ENCODE results near the gene RFNG. TPM values are rescaled to one million over a fixed set of nuclear protein-coding genes. Genes with fewer than 3 reads are reported as not detected.

The RFNG gene
- total and polyA plus RNA-seq, 2 donors, result 8.1 to 45.4 TPM

DNA sequence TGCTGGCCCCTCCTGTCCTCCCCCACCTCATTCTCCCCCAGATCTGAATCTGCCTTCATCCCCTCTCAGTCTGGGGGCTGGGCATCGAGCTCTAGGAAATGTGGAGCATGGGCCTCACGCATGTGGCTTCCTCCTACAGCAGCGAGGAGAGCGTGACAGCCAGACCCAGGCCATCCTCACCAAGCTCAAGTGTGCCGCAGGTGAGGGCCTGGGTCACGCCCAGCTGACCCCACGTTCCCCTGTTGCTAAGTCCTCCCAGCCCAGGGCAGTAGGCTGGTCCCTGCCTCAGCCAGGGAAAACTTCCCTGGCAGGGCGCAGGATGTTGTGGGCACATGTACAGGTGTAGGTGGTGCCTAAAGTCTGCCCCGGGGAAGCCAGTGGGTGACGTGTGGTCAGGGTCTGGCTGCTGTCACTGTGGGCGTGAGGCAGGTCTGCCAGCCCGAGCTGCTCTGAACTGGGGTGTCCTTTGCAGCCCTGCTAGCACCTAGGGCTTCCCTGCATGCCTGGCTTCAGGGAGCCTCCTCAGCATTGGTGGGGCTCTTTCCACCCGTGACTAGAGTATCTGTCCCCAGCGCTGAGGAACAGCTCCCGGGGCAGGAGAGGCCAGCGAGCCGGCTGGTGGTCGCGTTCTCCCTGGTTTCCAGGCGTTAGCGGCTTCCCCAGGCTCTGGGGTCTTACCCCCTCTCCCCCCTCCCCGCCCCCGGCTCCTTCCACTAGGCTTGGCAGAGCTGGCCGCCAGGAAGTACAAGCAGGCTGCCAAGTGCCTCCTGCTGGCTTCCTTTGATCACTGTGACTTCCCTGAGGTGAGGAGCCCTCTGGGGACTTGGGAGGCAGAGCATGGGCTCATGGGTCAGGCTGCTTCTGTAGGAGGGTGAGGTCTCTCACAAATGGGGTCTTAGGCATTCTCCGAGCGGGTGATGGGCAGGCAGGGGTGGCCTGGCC is 3.7 kb upstream of the RFNG start:
- Histone ChIP-seq H3K9me3 (ENCODE audit: control insufficient read depth in 2 of 2, insufficient read depth in 1 of 2, low read length in 1 of 2) (no peaks in the 10 kb centered on the region), H3K36me3 (ENCODE audit: control insufficient read depth in 2 of 2, insufficient read depth in 2 of 2, low read length in 1 of 2) (peaks cover 66 to 70% of the 10 kb centered on the region in 2 donors), H3K27ac (ENCODE audit: low read depth in 1 of 2, low read length in 1 of 2) (no peak overlapping the region), H3K27me3 (ENCODE audit: control insufficient read depth in 2 of 2, insufficient read depth in 1 of 2, low read length in 1 of 2) (no peaks in the 10 kb centered on the region), H3K4me3 (ENCODE audit: low read length in 2 of 2) (no peak overlapping the region), H3K4me1 (ENCODE audit: control insufficient read depth in 2 of 2, insufficient read depth in 2 of 2, low read length in 2 of 2) (peaks cover 16 to 22% of the 10 kb centered on the region in 2 donors)
- DNase-seq (ENCODE audit: low read depth in 6 of 9, low spot score in 9 of 9), result no peak
- WGBS, result 95% methylated on average over 26 of the region's 26 CpGs

DNA sequence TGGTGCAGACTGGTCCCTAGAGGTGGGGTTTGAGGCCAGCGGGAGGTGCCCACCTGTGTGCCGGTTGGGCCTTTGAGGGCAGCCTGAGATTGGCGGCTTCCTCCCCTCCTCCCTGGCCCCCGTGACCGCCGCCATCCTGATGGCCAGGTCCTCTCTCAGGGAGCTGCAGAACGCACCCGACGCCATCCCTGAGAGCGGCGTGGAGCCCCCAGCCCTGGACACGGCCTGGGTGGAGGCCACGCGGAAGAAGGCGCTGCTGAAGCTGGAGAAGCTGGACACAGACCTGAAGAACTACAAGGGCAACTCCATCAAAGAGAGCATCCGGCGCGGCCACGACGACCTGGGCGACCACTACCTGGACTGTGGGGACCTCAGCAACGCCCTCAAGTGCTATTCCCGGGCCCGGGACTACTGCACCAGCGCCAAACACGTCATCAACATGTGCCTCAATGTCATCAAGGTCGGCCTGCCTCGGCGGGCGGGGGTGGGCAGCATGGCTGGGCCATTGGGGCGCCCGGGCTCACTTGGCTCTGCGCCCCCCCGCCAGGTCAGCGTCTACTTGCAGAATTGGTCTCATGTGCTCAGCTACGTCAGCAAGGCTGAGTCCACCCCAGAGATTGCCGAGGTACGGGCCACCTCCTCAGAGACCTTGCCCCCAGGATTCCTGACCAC is 2.9 kb upstream of the RFNG start:
- DNase-seq (ENCODE audit: low read depth in 6 of 9, low spot score in 9 of 9), result no peak
- WGBS, result 98% methylated on average over 38 of the region's 38 CpGs
- Histone ChIP-seq H3K4me3 (ENCODE audit: low read length in 2 of 2) (no peak overlapping the region), H3K4me1 (ENCODE audit: control insufficient read depth in 2 of 2, insufficient read depth in 2 of 2, low read length in 2 of 2) (peaks cover 16 to 22% of the 10 kb centered on the region in 2 donors), H3K9me3 (ENCODE audit: control insufficient read depth in 2 of 2, insufficient read depth in 1 of 2, low read length in 1 of 2) (no peaks in the 10 kb centered on the region), H3K27ac (ENCODE audit: low read depth in 1 of 2, low read length in 1 of 2) (no peak overlapping the region), H3K27me3 (ENCODE audit: control insufficient read depth in 2 of 2, insufficient read depth in 1 of 2, low read length in 1 of 2) (no peaks in the 10 kb centered on the region), H3K36me3 (ENCODE audit: control insufficient read depth in 2 of 2, insufficient read depth in 2 of 2, low read length in 1 of 2) (peaks cover 61 to 67% of the 10 kb centered on the region in 2 donors)

DNA sequence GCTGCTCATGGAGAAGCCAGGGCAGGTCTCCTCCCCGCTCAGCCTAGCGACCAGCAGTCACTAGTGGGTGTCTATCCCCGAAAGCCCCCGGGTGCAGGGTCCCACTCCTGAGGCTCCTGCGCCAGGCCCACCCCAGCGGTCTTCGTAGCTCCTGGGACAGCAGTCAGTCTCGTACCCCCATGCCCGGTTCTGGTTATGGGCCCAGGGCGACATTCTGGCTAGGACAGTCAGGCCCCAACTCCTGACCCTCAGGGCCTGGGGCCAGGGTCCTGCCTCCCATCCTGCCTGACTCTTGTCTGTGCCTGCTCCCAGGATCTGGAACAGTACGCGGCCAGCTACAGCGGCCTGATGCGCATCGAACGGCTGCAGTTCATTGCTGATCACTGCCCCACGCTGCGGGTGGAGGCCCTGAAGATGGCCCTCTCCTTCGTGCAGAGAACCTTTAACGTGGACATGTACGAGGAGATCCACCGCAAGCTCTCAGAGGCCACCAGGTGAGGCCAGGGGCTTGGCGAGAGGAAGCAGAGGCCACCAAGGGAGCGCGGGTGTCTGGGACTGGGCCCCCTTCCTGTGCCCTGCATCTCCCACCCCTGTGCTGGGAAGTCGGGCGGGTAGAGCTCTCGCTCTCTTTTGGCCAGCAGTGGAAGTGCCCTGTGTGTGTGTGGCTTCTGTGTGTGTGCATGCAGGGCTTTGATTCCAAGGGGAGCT is 2.1 kb upstream of the RFNG start:
- H3K9me3 ChIP-seq (ENCODE audit: control insufficient read depth in 2 of 2, insufficient read depth in 1 of 2, low read length in 1 of 2), result no peaks in the 10 kb centered on the region
- H3K36me3 ChIP-seq (ENCODE audit: control insufficient read depth in 2 of 2, insufficient read depth in 2 of 2, low read length in 1 of 2), result peaks cover 57 to 61% of the 10 kb centered on the region in 2 donors
- H3K4me3 ChIP-seq (ENCODE audit: low read length in 2 of 2), result no peak overlapping the region
- 98% methylated on average over 28 of the region's 28 CpGs for WGBS
- no peak overlapping the region for H3K27ac ChIP-seq (ENCODE audit: low read depth in 1 of 2, low read length in 1 of 2)
- H3K27me3 ChIP-seq (ENCODE audit: control insufficient read depth in 2 of 2, insufficient read depth in 1 of 2, low read length in 1 of 2), result no peaks in the 10 kb centered on the region
- no peak for DNase-seq (ENCODE audit: low read depth in 6 of 9, low spot score in 9 of 9)
- peaks cover 16 to 22% of the 10 kb centered on the region in 2 donors for H3K4me1 ChIP-seq (ENCODE audit: control insufficient read depth in 2 of 2, insufficient read depth in 2 of 2, low read length in 2 of 2)

DNA sequence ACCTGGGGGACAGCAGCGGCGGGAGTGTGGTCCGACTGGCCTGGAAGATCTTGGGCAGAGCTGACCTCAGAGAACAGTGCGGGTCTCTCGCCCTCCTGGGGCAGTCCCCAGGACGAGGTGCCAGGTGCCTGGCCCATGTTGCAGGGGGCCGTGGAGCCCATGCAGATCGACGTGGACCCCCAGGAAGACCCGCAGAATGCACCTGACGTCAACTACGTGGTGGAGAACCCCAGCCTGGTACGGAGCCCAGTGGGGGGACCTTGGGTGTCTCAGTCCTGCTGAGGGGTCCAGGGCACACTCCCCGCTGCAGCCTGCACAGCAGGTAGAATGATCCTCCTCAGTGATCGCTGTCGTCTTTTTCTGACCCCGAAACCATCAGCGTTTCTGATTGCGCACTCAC is 1.5 kb upstream of the RFNG start:
- H3K36me3 ChIP-seq (ENCODE audit: control insufficient read depth in 2 of 2, insufficient read depth in 2 of 2, low read length in 1 of 2), result peaks cover 53 to 61% of the 10 kb centered on the region in 2 donors
- no peaks in the 10 kb centered on the region for H3K9me3 ChIP-seq (ENCODE audit: control insufficient read depth in 2 of 2, insufficient read depth in 1 of 2, low read length in 1 of 2)
- WGBS, result 97% methylated on average over 19 of the region's 19 CpGs
- no peak overlapping the region for H3K27ac ChIP-seq (ENCODE audit: low read depth in 1 of 2, low read length in 1 of 2)
- H3K4me3 ChIP-seq (ENCODE audit: low read length in 2 of 2), result no peak overlapping the region
- no peaks in the 10 kb centered on the region for H3K27me3 ChIP-seq (ENCODE audit: control insufficient read depth in 2 of 2, insufficient read depth in 1 of 2, low read length in 1 of 2)
- DNase-seq (ENCODE audit: low read depth in 6 of 9, low spot score in 9 of 9), result no peak
- peaks cover 16 to 22% of the 10 kb centered on the region in 2 donors for H3K4me1 ChIP-seq (ENCODE audit: control insufficient read depth in 2 of 2, insufficient read depth in 2 of 2, low read length in 2 of 2)

DNA sequence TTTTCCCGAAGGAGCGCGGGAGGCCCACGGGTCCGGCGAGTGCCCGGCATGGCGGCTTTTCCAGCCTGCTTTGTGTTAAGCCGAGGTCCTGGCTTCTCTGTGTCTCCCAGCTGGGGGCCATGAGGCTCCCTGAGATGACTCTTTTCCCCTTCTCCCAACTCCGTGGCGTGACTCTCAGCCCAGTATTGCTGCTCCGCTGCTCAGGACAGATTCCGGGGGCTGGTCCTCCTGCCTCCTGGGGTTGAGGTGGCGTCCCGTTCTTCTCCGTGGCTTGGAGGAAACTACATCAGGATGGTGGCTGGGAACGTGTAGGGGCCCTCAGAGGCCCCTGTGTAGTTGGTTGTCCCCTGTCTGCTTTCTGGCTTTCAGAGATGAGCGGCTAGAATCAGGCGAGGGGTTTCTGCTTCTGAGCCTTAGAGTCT is 1.0 kb upstream of the RFNG start:
- H3K27ac ChIP-seq (ENCODE audit: low read depth in 1 of 2, low read length in 1 of 2), result no peak overlapping the region
- peaks cover 16 to 22% of the 10 kb centered on the region in 2 donors for H3K4me1 ChIP-seq (ENCODE audit: control insufficient read depth in 2 of 2, insufficient read depth in 2 of 2, low read length in 2 of 2)
- no peak for DNase-seq (ENCODE audit: low read depth in 6 of 9, low spot score in 9 of 9)
- H3K4me3 ChIP-seq (ENCODE audit: low read length in 2 of 2), result peak overlapping the region; percentile 74 to 94
- WGBS, result 45% methylated on average over 19 of the region's 19 CpGs
- H3K36me3 ChIP-seq (ENCODE audit: control insufficient read depth in 2 of 2, insufficient read depth in 2 of 2, low read length in 1 of 2), result peaks cover 51 to 61% of the 10 kb centered on the region in 2 donors
- H3K27me3 ChIP-seq (ENCODE audit: control insufficient read depth in 2 of 2, insufficient read depth in 1 of 2, low read length in 1 of 2), result no peaks in the 10 kb centered on the region
- H3K9me3 ChIP-seq (ENCODE audit: control insufficient read depth in 2 of 2, insufficient read depth in 1 of 2, low read length in 1 of 2), result no peaks in the 10 kb centered on the region

DNA sequence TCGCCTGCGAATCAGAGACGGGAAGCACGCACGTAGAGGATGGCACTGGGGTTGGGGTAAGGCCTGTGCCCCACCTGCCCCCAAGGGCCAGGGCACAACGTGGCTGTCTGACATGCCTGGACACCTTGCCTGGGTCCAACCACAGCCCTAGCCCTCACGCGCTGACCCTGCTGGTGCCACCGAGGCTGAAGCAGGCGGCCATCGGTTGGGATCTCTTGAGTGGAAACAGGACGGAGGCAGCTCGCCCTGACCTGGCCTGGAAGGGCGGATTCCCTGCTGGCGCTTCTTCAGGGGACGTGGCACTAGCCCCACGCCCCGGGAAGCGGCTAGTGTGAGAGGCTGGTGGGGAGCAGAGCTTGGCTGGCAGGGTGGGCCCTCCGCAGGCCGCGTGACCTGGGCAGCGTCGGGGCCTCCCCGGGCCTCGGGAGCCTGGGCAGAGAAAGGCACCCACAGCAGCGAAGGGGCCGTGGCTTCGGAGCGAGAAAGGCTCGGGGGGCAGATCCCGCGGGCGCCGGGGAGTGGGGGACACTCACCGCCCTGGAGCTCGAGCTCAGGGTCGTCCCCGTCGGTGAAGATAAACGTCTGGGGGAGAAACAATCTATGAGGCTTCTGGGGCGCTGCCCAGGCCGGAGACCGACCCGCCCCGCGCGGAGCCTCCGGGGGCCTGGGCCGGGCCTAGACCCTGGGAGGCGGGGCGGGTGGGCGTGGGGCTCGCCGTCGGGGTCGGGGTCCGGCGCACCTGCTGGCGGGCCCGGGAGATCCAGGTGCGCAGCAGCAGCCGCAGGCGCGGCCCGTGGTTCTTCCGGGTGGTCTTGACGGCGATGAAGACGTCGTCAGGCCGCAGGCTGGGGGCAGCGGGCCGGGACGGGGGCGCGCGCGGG is 610 bp downstream of the RFNG start:
- Histone ChIP-seq H3K27ac (ENCODE audit: low read depth in 1 of 2, low read length in 1 of 2) (no peak overlapping the region), H3K4me3 (ENCODE audit: low read length in 2 of 2) (peak overlapping the region; percentile 42 to 94), H3K4me1 (ENCODE audit: control insufficient read depth in 2 of 2, insufficient read depth in 2 of 2, low read length in 2 of 2) (peaks cover 16 to 22% of the 10 kb centered on the region in 2 donors), H3K9me3 (ENCODE audit: control insufficient read depth in 2 of 2, insufficient read depth in 1 of 2, low read length in 1 of 2) (no peaks in the 10 kb centered on the region), H3K27me3 (ENCODE audit: control insufficient read depth in 2 of 2, insufficient read depth in 1 of 2, low read length in 1 of 2) (no peaks in the 10 kb centered on the region), H3K36me3 (ENCODE audit: control insufficient read depth in 2 of 2, insufficient read depth in 2 of 2, low read length in 1 of 2) (peaks cover 42 to 52% of the 10 kb centered on the region in 2 donors)
- WGBS, result 23% methylated on average over 79 of the region's 79 CpGs
- no peak for DNase-seq (ENCODE audit: low read depth in 6 of 9, low spot score in 9 of 9)

DNA sequence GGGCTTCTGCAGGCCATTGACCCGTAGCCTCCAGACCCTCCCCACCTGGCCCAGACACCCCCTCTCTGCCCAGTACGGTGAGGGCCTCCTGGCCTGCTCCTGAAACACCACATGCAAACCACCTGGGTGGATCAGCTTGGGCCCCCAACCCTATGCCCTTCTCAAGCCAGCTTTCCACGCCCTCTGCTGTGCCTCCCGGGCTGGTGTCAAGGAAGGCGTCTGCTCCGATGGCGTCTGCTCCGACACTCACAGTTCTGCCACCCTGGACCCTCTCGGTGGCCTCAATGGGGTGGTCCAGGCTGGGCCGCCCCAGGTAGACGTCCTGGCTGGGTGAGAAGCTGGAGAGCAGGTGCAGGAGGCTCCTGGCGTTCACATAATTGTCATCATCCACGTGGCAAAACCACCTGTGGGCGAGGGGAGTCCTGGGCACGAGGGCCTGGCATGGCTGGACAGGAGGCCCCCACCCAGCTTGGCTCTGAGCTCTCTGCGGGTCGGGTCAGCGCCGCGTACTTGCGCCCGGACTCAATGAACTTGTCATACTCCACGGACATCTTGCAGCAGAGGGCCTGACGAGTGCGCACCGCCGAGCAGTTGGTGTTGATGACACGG is 1.4 kb downstream of the RFNG start:
- WGBS, result 95% methylated on average over 28 of the region's 28 CpGs

DNA sequence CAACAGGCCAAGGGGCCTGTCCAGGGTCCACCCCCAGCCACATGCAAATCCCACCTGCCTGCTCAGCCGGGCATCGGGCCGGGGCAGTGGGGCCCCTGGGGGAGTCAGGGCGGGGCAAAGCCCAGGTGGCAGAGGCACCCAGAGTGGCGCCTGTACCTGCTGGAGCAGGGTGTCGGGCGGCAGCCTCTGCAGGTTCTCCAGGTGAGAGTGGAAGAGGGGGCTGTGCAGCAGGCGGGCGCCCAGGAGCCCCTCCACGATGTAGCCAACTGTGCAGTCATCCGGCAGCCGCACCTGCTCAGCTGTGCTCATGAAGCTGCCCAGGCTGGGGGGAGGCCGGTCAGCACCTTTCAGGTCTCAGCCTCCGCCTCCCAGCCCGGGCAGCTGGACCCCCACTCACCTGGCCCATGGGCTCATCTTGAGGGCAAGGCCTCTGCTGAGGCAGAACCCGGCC is 2.1 kb downstream of the RFNG start:
- H3K36me3 ChIP-seq (ENCODE audit: control insufficient read depth in 2 of 2, insufficient read depth in 2 of 2, low read length in 1 of 2), result peaks cover 27 to 38% of the 10 kb centered on the region in 2 donors
- no peak for DNase-seq (ENCODE audit: low read depth in 6 of 9, low spot score in 9 of 9)

More for the DNA sequence above, 1.4 kb downstream of the RFNG start:
- H3K4me3 ChIP-seq (ENCODE audit: low read length in 2 of 2), result peak overlapping the region in 1 of 2 donors; percentile 42
- peaks cover 34 to 45% of the 10 kb centered on the region in 2 donors for H3K36me3 ChIP-seq (ENCODE audit: control insufficient read depth in 2 of 2, insufficient read depth in 2 of 2, low read length in 1 of 2)
- H3K4me1 ChIP-seq (ENCODE audit: control insufficient read depth in 2 of 2, insufficient read depth in 2 of 2, low read length in 2 of 2), result peaks cover 16 to 22% of the 10 kb centered on the region in 2 donors
- DNase-seq (ENCODE audit: low read depth in 6 of 9, low spot score in 9 of 9), result no peak
- no peak overlapping the region for H3K27ac ChIP-seq (ENCODE audit: low read depth in 1 of 2, low read length in 1 of 2)
- no peaks in the 10 kb centered on the region for H3K9me3 ChIP-seq (ENCODE audit: control insufficient read depth in 2 of 2, insufficient read depth in 1 of 2, low read length in 1 of 2)
- H3K27me3 ChIP-seq (ENCODE audit: control insufficient read depth in 2 of 2, insufficient read depth in 1 of 2, low read length in 1 of 2), result no peaks in the 10 kb centered on the region

More for the DNA sequence above, 2.1 kb downstream of the RFNG start:
- 98% methylated on average over 16 of the region's 16 CpGs for WGBS
- Histone ChIP-seq H3K4me1 (ENCODE audit: control insufficient read depth in 2 of 2, insufficient read depth in 2 of 2, low read length in 2 of 2) (peaks cover 16 to 22% of the 10 kb centered on the region in 2 donors), H3K9me3 (ENCODE audit: control insufficient read depth in 2 of 2, insufficient read depth in 1 of 2, low read length in 1 of 2) (no peaks in the 10 kb centered on the region), H3K27me3 (ENCODE audit: control insufficient read depth in 2 of 2, insufficient read depth in 1 of 2, low read length in 1 of 2) (no peaks in the 10 kb centered on the region), H3K27ac (ENCODE audit: low read depth in 1 of 2, low read length in 1 of 2) (no peak overlapping the region), H3K4me3 (ENCODE audit: low read length in 2 of 2) (no peak overlapping the region)
